Measurements from ENCODE around the gene MGARP. TPM values are rescaled to one million over a fixed set of nuclear protein-coding genes. Genes with fewer than 3 reads are reported as not detected.

Gene MGARP
- total RNA-seq, 1 donor from 2014 or later = 0.22 TPM

- H3K4me1 Mint-ChIP-seq (ENCODE audit: low read depth) = peaks cover 2% of the 10 kb centered on the region
- no peak for DNase-seq (ENCODE audit: low spot score, unreplicated experiment)
- H3K27ac Mint-ChIP-seq = no peak overlapping the region
- H3K36me3 Mint-ChIP-seq (ENCODE audit: insufficient read depth) = no peaks in the 10 kb centered on the region
- peak; percentile 74 for TF ChIP-seq CTCF (IDR thresholded peaks at IDR 0.05; ENCODE audit: unreplicated experiment)
- H3K9me3 Mint-ChIP-seq (ENCODE audit: low read depth) = no peaks in the 10 kb centered on the region
- no peak overlapping the region for H3K4me3 Mint-ChIP-seq (ENCODE audit: low read depth)
- no peaks in the 10 kb centered on the region for H3K27me3 Mint-ChIP-seq
Measured at GRCh38 chr4:139229534-139230039, 50.4 kb downstream of the MGARP start.

- TF ChIP-seq CTCF (IDR thresholded peaks at IDR 0.05; ENCODE audit: unreplicated experiment) = no peak
- Mint-ChIP-seq H3K4me1 (ENCODE audit: low read depth) (peaks cover 2% of the 10 kb centered on the region), H3K27me3 (no peaks in the 10 kb centered on the region), H3K27ac (no peak overlapping the region), H3K9me3 (ENCODE audit: low read depth) (no peaks in the 10 kb centered on the region), H3K4me3 (ENCODE audit: low read depth) (no peak overlapping the region), H3K36me3 (ENCODE audit: insufficient read depth) (no peaks in the 10 kb centered on the region)
- no peak for DNase-seq (ENCODE audit: low spot score, unreplicated experiment)
Measured at GRCh38 chr4:139227729-139228404, 52.2 kb downstream of the MGARP start.

GRCh38 chr4:139223682-139224317 is 56.2 kb downstream of the MGARP start:
- no peak for DNase-seq (ENCODE audit: low spot score, unreplicated experiment)
- TF ChIP-seq CTCF (IDR thresholded peaks at IDR 0.05; ENCODE audit: unreplicated experiment) = no peak
- H3K27me3 Mint-ChIP-seq = no peaks in the 10 kb centered on the region
- H3K4me3 Mint-ChIP-seq (ENCODE audit: low read depth) = no peak overlapping the region
- H3K4me1 Mint-ChIP-seq (ENCODE audit: low read depth) = no peaks in the 10 kb centered on the region
- no peaks in the 10 kb centered on the region for H3K9me3 Mint-ChIP-seq (ENCODE audit: low read depth)
- no peaks in the 10 kb centered on the region for H3K36me3 Mint-ChIP-seq (ENCODE audit: insufficient read depth)
- no peak overlapping the region for H3K27ac Mint-ChIP-seq

- Mint-ChIP-seq H3K27ac (no peak overlapping the region), H3K4me1 (ENCODE audit: low read depth) (no peaks in the 10 kb centered on the region), H3K36me3 (ENCODE audit: insufficient read depth) (no peaks in the 10 kb centered on the region), H3K4me3 (ENCODE audit: low read depth) (no peak overlapping the region), H3K9me3 (ENCODE audit: low read depth) (no peaks in the 10 kb centered on the region), H3K27me3 (no peaks in the 10 kb centered on the region)
- DNase-seq (ENCODE audit: low spot score, unreplicated experiment) = no peak
- no peak for TF ChIP-seq CTCF (IDR thresholded peaks at IDR 0.05; ENCODE audit: unreplicated experiment)
Measured at GRCh38 chr4:139222215-139222614, 57.8 kb downstream of the MGARP start.

GRCh38 chr4:139221687-139222086 is 58.3 kb downstream of the MGARP start:
- DNase-seq (ENCODE audit: low spot score, unreplicated experiment) = no peak
- no peaks in the 10 kb centered on the region for H3K4me1 Mint-ChIP-seq (ENCODE audit: low read depth)
- H3K27me3 Mint-ChIP-seq = no peaks in the 10 kb centered on the region
- H3K9me3 Mint-ChIP-seq (ENCODE audit: low read depth) = no peaks in the 10 kb centered on the region
- H3K4me3 Mint-ChIP-seq (ENCODE audit: low read depth) = no peak overlapping the region
- H3K36me3 Mint-ChIP-seq (ENCODE audit: insufficient read depth) = no peaks in the 10 kb centered on the region
- no peak for TF ChIP-seq CTCF (IDR thresholded peaks at IDR 0.05; ENCODE audit: unreplicated experiment)
- H3K27ac Mint-ChIP-seq = no peak overlapping the region
